Kasumi-1 (cell line): ENCODE results near the gene LCN2.
"Not testable (repeated sequence)": the region's sequence is repeated elsewhere in the genome, so short reads cannot be mapped to it uniquely, and the experiment has no call there.

Source experiments
- DNase-seq, 2 experiments: peaks; one replicate each; lab custom pipeline; 2025; lab: John Stamatoyannopoulos, UW

LCN2 gene

GRCh38 chr9:128168731-128169308 is 19.6 kb downstream of the LCN2 start:
- no peak for DNase-seq

GRCh38 chr9:128169492-128169891 is 20.2 kb downstream of the LCN2 start:
- DNase-seq, result no peak

GRCh38 chr9:128169925-128170324 is 20.7 kb downstream of the LCN2 start:
- DNase-seq, result no peak

DNA sequence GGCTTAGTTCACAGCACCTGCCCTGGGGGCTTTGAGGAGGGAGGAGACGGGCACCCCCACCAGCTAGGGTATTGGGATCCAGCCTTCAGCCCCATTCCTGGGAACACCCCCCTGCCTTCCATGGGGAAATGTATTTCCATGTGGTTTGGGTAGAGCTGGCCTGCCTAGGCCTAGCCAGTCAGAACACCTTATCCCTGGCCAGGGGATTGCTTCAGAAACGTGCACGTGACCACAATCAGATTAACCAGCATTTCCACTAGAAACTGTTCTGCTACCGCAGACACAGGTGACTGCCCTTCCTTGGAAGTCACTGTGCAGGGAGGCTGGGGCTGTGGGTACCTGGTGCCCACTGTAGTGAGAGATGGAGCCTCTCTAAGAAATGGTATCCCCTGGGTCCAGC is 24.8 kb downstream of the LCN2 start:
- DNase-seq, result no peak

- no peak for DNase-seq
Measured at GRCh38 chr9:128175102-128175563, 25.9 kb downstream of the LCN2 start.

GRCh38 chr9:128175726-128176125 is 26.5 kb downstream of the LCN2 start:
- DNase-seq, result no peak

GRCh38 chr9:128178806-128179431 is 29.7 kb downstream of the LCN2 start:
- no peak for DNase-seq

DNA sequence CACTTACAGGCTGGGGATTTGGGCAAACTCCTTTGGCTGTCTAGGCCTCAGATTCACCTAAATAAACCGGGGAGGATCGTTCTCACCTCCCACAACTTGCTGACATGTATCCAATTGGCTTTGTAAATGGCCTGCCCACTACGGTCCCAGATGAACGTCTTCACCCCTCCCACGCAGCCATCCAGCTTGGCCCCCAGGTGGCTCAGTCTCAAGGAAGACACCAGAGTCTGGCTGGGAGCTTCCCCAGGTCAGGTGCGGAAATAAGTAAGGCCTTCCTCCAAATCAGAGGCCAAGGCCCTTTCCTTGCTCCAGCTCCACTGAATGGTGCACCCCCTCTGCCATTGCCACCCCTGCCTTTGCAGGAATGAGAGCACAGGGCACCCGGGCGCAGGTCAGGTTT is 30.7 kb downstream of the LCN2 start:
- no peak for DNase-seq

DNA sequence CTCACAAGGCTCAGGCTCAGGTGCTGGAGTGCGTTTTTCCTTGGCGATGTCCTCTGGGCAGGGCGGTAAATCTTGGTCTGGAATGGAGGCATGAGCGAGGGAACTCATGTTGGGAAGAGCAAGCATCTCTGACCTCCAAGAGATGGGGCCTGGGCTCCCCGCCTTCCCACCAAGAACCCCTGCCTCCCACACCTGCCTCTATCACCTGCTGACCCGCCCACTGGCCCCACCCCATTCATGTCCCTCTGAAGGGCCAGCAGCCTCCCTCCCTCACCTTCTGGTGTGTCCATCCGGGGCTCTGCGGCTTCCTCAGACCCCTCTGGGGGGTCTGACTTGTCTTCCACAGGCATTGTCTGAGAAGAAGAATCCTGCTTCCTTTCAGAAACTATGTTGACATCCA is 31.2 kb downstream of the LCN2 start:
- no peak for DNase-seq

- DNase-seq, result not testable (repeated sequence)
Measured at GRCh38 chr9:128181480-128181879, 32.2 kb downstream of the LCN2 start.

DNA sequence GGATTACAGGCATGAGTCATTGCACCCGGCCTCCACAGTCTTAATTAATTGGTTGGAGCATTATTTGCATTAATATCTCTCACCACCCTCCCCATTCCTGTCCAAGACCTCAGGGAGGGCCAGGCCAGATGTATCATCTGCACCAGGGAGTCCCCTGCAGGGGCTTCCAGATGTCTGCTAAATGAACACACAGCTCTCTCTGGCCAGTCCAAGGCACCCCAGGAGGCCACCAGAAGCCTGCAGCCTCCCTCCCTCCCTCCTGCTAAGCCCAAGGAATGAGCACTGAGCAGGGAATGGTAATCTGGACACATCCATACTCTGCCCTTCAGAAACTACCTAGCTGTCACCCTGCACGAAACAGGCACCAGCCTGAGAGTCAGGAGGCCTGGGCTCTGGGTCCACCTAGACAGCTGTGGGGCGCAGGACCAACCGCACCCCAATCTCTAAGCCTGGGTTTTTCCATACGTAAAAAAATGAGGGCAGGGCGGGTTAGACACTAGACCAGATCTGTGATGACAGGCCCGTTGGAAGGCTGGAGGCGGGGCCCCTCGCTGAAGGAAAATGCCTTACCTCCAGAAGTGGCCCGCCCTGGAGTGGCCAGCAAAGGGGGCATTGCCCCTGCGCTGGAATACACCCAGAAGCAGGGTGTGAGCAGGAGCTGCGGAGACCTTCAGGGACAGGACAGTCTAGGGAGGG is 33.8 kb downstream of the LCN2 start:
- DNase-seq, result no peak

DNA sequence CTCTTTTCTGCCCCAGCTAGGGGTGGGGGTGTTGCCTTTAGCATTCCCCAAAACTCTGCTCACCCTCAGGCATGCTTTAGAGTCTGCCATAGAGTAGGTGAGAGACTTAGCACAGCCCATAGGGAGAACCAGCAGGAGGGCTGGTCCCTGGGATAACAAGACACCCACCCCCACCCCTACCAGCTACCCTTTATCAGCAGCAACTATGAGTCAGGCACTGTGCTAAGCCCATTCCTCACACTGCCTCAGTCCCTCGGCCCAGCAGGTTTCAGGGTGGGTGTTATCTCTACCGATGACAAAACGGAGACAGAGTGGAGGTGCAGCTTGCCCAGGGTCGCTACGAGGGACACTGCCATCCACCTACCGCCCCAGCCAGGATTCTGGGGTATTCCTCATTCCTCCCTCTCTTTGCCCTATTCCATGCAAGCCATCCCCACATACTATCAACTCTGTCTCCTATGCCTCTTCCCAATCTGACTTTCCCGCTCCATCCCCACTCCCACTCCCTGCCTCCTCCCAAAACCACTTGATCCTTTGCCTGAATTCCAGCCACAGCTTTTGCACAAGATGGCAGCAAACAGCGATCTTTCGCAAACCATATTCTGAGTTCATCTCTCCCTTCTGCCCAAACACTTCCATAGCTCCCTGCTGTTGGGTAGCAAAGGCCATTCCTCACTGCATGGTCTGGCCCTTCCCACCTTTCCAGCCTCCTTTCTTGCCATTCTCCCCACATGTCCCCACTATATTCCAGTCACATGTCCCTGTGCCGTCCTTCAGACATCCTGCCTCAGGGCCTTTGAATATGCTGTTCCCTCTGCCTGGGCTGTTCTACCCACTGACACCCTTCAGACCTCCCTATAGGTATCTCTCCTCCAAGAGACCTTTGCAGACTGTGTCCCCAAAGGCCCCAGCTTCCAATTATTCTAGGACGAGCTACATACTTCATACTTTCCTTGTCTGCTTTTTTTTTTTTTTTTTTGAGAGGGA is 37.0 kb downstream of the LCN2 start:
- DNase-seq, result no peak

GRCh38 chr9:128187361-128187760 is 38.1 kb downstream of the LCN2 start:
- DNase-seq, result no peak

DNA sequence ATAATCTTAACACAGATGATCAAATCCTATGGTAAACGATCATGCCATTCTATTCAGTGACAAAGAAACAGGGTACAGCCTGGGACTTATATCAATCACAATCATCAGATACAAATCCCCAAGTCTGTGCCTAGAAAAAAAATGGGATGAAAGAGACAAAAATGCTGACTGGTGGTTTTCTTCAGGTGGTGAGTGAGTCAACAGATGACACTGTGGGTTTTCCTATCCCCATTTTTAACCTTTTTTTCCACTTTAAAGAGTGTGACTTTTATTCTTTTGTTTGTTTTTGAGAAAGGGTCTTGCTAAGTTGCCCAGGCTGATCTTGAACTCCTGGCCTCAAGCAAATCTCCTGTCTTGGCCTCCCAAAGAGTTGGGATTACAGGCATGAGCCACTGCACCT is 39.0 kb downstream of the LCN2 start:
- no peak for DNase-seq

DNA sequence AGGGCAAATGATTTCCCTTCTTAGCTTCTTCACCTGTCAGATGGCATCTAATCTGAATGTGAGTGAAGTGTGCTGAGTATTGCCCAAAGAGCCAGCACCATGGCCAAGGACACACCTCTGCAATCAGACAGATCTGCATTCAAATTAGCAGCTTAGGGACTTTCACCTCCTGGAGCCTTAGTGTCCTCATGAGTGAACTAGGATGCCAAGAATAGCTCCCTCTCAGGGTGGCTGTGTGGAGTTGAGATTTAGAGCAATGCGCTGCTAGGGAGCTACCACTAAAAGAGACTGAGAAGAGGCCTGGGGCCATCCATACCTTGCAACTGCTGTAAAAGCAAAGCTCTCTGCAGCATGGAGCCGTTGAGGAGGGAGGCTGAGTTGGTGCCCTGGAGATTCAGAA is 40.8 kb downstream of the LCN2 start:
- no peak for DNase-seq

GRCh38 chr9:128190516-128191405 is 41.5 kb downstream of the LCN2 start:
- peak in 1 of 2 experiments; percentile 11 for DNase-seq

DNA sequence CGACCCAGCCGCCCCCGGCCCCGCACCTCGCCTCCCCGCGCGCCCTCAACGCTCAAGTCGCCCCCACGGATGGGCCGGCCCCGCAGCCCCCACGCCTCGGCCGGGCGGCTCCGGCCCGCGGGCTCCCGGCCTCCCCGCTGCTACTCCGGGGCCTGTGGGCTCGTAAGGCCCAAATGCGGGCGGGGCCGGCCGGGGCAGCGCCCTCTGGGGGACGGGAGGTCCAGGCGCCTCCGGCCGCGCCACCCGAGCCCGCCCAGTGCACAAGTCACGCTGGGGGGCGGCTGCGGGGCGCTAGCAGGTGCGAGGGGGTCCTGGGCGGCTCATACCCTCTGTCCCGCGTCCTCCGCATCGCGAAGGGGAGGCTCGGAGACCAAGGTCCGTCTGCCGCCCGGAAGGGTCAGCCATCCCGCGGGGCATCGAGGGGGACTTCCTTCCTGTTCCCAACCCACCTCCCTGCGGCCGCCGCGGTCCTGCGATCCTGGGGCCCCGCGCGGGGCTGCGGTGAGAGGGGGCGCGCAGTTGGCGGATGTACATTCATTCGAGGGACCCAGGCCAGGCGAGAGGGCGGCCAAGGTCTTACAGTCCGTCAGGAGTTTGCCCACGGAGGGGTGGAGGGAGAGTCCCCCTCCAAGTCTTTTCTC is 42.3 kb downstream of the LCN2 start, which contains the start of gene CIZ1:
CIZ1 (minus strand) TSS at position 167 of the 641 bp plus-strand sequence. CDS start 715 bp downstream, outside the sequence.
- DNase-seq, result peak; percentile 43 to 59

GRCh38 chr9:128192601-128193371 is 43.5 kb downstream of the LCN2 start:
- DNase-seq, result no peak

DNA sequence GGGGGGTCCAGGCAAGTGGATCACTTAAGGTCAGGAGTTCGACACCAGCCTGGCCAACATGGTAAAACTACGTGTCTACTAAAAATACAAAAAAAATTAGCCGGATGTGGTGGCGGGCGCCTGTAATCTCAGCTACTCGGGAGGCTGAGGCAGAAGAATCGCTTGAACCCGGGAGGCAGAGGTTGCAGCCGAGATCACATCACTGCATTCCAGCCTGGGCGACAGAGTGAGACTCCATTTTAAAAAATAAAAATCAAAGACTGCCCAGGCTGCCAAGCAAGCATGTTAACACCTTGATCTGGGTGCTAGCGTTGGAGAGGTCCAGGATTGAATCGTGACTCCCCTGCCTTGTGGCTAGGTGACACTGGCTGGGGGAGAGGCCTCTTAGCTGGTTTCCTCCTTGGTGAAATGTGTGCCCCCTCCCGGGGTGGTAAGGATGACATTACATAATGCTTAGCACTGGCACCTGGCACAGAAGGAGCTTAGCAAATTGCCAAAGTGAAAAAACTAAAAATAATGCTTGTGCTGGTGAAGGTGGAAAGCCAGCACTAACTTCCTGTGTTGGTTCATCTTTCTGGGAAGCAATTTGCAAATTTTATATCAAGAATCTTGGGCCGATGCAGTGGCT is 44.3 kb downstream of the LCN2 start:
- no peak for DNase-seq
